Type B pancreatic cell (in vitro differentiated cells): ENCODE measurements around the gene SPOCK1. TPM values are rescaled to one million over a fixed set of nuclear protein-coding genes. Genes with fewer than 3 reads are reported as not detected.
"Not testable (repeated sequence)": the region's sequence is repeated elsewhere in the genome, so short reads cannot be mapped to it uniquely, and the experiment has no call there.

Experiments used
- DNase-seq: peaks from one replicate; pipeline ENCODE4 v3.0.0; 2021; ENCODE audit warnings: mixed read lengths; ENCODE audit not compliant: unreplicated experiment; ENCODE audit errors: extremely low spot score
- H3K27ac Mint-ChIP-seq: 2 replicates; pipeline ENCODE4 v1.8.0; 2021; ENCODE audit warnings: mild to moderate bottlenecking, mixed read lengths
- H3K27me3 Mint-ChIP-seq: 2 replicates; pipeline ENCODE4 v1.8.0; 2021; ENCODE audit warnings: mixed read lengths
- H3K36me3 Mint-ChIP-seq: 2 replicates; pipeline ENCODE4 v1.8.0; 2021; ENCODE audit warnings: mixed read lengths
- H3K4me1 Mint-ChIP-seq: one replicate; pipeline ENCODE4 v1.8.0; 2021; ENCODE audit warnings: mixed read lengths; ENCODE audit not compliant: unreplicated experiment
- H3K4me3 Mint-ChIP-seq: 2 replicates; pipeline ENCODE4 v1.8.0; 2021; ENCODE audit warnings: mild to moderate bottlenecking, mixed read lengths
- H3K9me3 Mint-ChIP-seq: 2 replicates; pipeline ENCODE4 v1.8.0; 2021; ENCODE audit warnings: mixed read lengths
- CTCF ChIP-seq: fragments of 200-600 bp; sonication (generic); conservative IDR thresholded peaks from 2 replicates; pipeline ENCODE4 v1.5.0; 2021; ENCODE audit warnings: antibody characterized with exemption, mild to moderate bottlenecking
- total RNA-seq: library from RNA; stranded (reverse); gene quantifications from 2 replicates; pipeline ENCODE4 v1.2.1, GENCODE V29; 2021; ENCODE audit warnings: low replicate concordance

SPOCK1 gene
- total RNA-seq, 1 donor from 2014 or later: 45.1 TPM

- H3K36me3 Mint-ChIP-seq: no peaks in the 10 kb centered on the region
- no peak overlapping the region for H3K27ac Mint-ChIP-seq
- DNase-seq: no peak
- H3K27me3 Mint-ChIP-seq: no peaks in the 10 kb centered on the region
- no peak overlapping the region for H3K4me3 Mint-ChIP-seq
- no peaks in the 10 kb centered on the region for H3K9me3 Mint-ChIP-seq
- no peak for TF ChIP-seq CTCF
- H3K4me1 Mint-ChIP-seq: no peaks in the 10 kb centered on the region
Measured at GRCh38 chr5:136979131-136979530, 520.0 kb downstream of the SPOCK1 start.

- no peak overlapping the region for H3K4me3 Mint-ChIP-seq
- no peak for TF ChIP-seq CTCF
- H3K27ac Mint-ChIP-seq: no peak overlapping the region
- DNase-seq: no peak
- no peaks in the 10 kb centered on the region for H3K36me3 Mint-ChIP-seq
- H3K4me1 Mint-ChIP-seq: no peaks in the 10 kb centered on the region
- H3K27me3 Mint-ChIP-seq: no peaks in the 10 kb centered on the region
- peaks cover 5% of the 10 kb centered on the region for H3K9me3 Mint-ChIP-seq
Measured at GRCh38 chr5:136963504-136963903, 535.6 kb downstream of the SPOCK1 start.

GRCh38 chr5:136957428-136957827 is 541.7 kb downstream of the SPOCK1 start:
- no peak overlapping the region for H3K4me3 Mint-ChIP-seq
- TF ChIP-seq CTCF: no peak
- H3K27me3 Mint-ChIP-seq: peaks cover 6% of the 10 kb centered on the region
- H3K27ac Mint-ChIP-seq: no peak overlapping the region
- no peak for DNase-seq
- H3K9me3 Mint-ChIP-seq: peaks cover 9% of the 10 kb centered on the region
- H3K36me3 Mint-ChIP-seq: no peaks in the 10 kb centered on the region
- H3K4me1 Mint-ChIP-seq: no peaks in the 10 kb centered on the region

- DNase-seq, H3K4me3 Mint-ChIP-seq, H3K4me1 Mint-ChIP-seq, H3K36me3 Mint-ChIP-seq, H3K27ac Mint-ChIP-seq: not testable (repeated sequence)
- H3K27me3 Mint-ChIP-seq: peaks cover 10% of the 10 kb centered on the region
- peaks cover 13% of the 10 kb centered on the region for H3K9me3 Mint-ChIP-seq
Measured at GRCh38 chr5:136954142-136954541, 545.0 kb downstream of the SPOCK1 start.

- H3K27me3 Mint-ChIP-seq: peaks cover 10% of the 10 kb centered on the region
- DNase-seq, H3K27ac Mint-ChIP-seq, H3K4me1 Mint-ChIP-seq, H3K36me3 Mint-ChIP-seq, H3K4me3 Mint-ChIP-seq: not testable (repeated sequence)
- peaks cover 17% of the 10 kb centered on the region for H3K9me3 Mint-ChIP-seq
Measured at GRCh38 chr5:136953346-136954069, 545.6 kb downstream of the SPOCK1 start.

GRCh38 chr5:136927571-136927970 is 571.6 kb downstream of the SPOCK1 start:
- Mint-ChIP-seq H3K4me1 (no peaks in the 10 kb centered on the region), H3K4me3 (no peak overlapping the region), H3K36me3 (no peaks in the 10 kb centered on the region), H3K9me3 (peaks cover 3% of the 10 kb centered on the region), H3K27me3 (peaks cover 18% of the 10 kb centered on the region), H3K27ac (no peak overlapping the region)
- no peak for DNase-seq
- TF ChIP-seq CTCF: no peak
